CD4-positive, alpha-beta T cell (primary cell): ENCODE measurements around the gene DYNC2LI1. TPM values are rescaled to one million over a fixed set of nuclear protein-coding genes. Genes with fewer than 3 reads are reported as not detected.

Source experiments
- ATAC-seq: fragments of 200-7000 bp; cut with Tn5 transposase; one replicate; pipeline ENCODE4 v1.10.0; 2022; ENCODE audit warnings: mild to moderate bottlenecking; ENCODE audit not compliant: poor library complexity
- CTCF ChIA-PET: fragments of 350-600 bp; sonication (Branson Sonifier 250); formaldehyde crosslinking; loops from one replicate; lab custom pipeline; 2021; ENCODE audit warnings: antibody characterized with exemption, inconsistent platforms; lab: Charles Lee
- POLR2A ChIA-PET: fragments of 350-600 bp; sonication (Branson Sonifier 250); formaldehyde crosslinking; loops from one replicate; lab custom pipeline; 2021; ENCODE audit warnings: antibody characterized with exemption, inconsistent platforms; lab: Charles Lee
- DNase-seq, 14 experiments: peaks; one replicate each; pipeline ENCODE4 v3.0.0-alpha.2; 2013 to 2020; ENCODE audit warnings: mixed read lengths in 2 of 14
- H3K27ac ChIP-seq, 2 donors: one replicate each; pipeline versions ENCODE4 v1.5.1 to v1.7.0; 2013; ENCODE audit warnings: low read length in 2 of 2, low read depth in 1 of 2, mild to moderate bottlenecking in 1 of 2
- H3K27me3 ChIP-seq, 2 experiments: 1 replicate in 1 of 2; 2 replicates in 1 of 2; pipeline versions ENCODE4 v1.6.1 to v1.7.0; 2013; ENCODE audit warnings: low read length in 2 of 2, control low read depth in 1 of 2, mild to moderate bottlenecking in 1 of 2, moderate library complexity in 1 of 2; ENCODE audit not compliant: insufficient read depth in 2 of 2, control insufficient read depth in 1 of 2
- H3K36me3 ChIP-seq: one replicate; pipeline ENCODE4 v1.6.1; 2013; ENCODE audit warnings: low read length, control low read depth; ENCODE audit not compliant: insufficient read depth
- H3K4me1 ChIP-seq: one replicate; pipeline ENCODE4 v1.6.1; 2013; ENCODE audit warnings: low read length, control low read depth; ENCODE audit not compliant: insufficient read depth
- H3K4me3 ChIP-seq: one replicate; pipeline ENCODE4 v1.5.1; 2013; ENCODE audit warnings: mild to moderate bottlenecking, low read length, moderate library complexity
- H3K9me3 ChIP-seq, 2 experiments: 1 replicate in 1 of 2; 2 replicates in 1 of 2; pipeline versions ENCODE4 v1.6.1 to v1.7.0; 2013; ENCODE audit warnings: low read length in 2 of 2, mild to moderate bottlenecking in 2 of 2, control low read depth in 1 of 2, moderate library complexity in 1 of 2; ENCODE audit not compliant: control insufficient read depth in 1 of 2, insufficient read depth in 1 of 2
- H3K27ac Mint-ChIP-seq: one replicate; pipeline ENCODE4 v1.8.0; 2020; ENCODE audit warnings: mixed read lengths
- H3K27me3 Mint-ChIP-seq: one replicate; pipeline ENCODE4 v1.8.0; 2021; ENCODE audit warnings: mixed read lengths
- H3K36me3 Mint-ChIP-seq: one replicate; pipeline ENCODE4 v1.8.0; 2021; ENCODE audit warnings: low read depth, mixed read lengths
- H3K4me1 Mint-ChIP-seq: one replicate; pipeline ENCODE4 v1.8.0; 2021; ENCODE audit warnings: low read depth, mixed read lengths
- H3K4me3 Mint-ChIP-seq: one replicate; pipeline ENCODE4 v1.8.0; 2020; ENCODE audit warnings: mild to moderate bottlenecking, mixed read lengths
- H3K9me3 Mint-ChIP-seq: one replicate; pipeline ENCODE4 v1.8.0; 2020; ENCODE audit warnings: mixed read lengths
- intact Hi-C, 2 experiments: fragments of 100-400 bp; cut with DNase I in 1 of 2; cut with micrococcal nuclease in 1 of 2; formaldehyde crosslinking; loops; one replicate each; pipeline versions ENCODE4 v1.15.1 to v1.9.0; 2023 to 2025; cut with DNase I, micrococcal nuclease
- total RNA-seq, 174 experiments: library from RNA in 2 of 174; stranded (reverse) in 2 of 174; gene quantifications; one replicate each; pipeline ENCODE4 v1.2.3 and lab custom pipeline; 2021 to 2026
- TF ChIP-seq, protein P1 (sequence below): fragments of 200-600 bp; IDR thresholded peaks from one replicate; pipeline ENCODE4 v1.8.0; 2022; ENCODE audit warnings: antibody characterized with exemption, mild to moderate bottlenecking

Gene DYNC2LI1
- total RNA-seq, 2 experiments from 2014 or later: 2.1 to 2.2 TPM

- Mint-ChIP-seq H3K27me3 (peaks cover 29% of the 10 kb centered on the region), H3K4me3 (no peak overlapping the region), H3K27ac (no peak overlapping the region), H3K4me1 (no peaks in the 10 kb centered on the region), H3K9me3 (no peaks in the 10 kb centered on the region), H3K36me3 (no peaks in the 10 kb centered on the region)
- TF ChIP-seq, protein P1, sequence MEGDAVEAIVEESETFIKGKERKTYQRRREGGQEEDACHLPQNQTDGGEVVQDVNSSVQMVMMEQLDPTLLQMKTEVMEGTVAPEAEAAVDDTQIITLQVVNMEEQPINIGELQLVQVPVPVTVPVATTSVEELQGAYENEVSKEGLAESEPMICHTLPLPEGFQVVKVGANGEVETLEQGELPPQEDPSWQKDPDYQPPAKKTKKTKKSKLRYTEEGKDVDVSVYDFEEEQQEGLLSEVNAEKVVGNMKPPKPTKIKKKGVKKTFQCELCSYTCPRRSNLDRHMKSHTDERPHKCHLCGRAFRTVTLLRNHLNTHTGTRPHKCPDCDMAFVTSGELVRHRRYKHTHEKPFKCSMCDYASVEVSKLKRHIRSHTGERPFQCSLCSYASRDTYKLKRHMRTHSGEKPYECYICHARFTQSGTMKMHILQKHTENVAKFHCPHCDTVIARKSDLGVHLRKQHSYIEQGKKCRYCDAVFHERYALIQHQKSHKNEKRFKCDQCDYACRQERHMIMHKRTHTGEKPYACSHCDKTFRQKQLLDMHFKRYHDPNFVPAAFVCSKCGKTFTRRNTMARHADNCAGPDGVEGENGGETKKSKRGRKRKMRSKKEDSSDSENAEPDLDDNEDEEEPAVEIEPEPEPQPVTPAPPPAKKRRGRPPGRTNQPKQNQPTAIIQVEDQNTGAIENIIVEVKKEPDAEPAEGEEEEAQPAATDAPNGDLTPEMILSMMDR: no peak
- ChIA-PET POLR2A (no interaction called here), CTCF (no interaction called here)
- H3K4me3 ChIP-seq: no peak overlapping the region
- H3K4me1 ChIP-seq: no peaks in the 10 kb centered on the region
- peaks cover 3 to 12% of the 10 kb centered on the region in 2 experiments for H3K27me3 ChIP-seq
- DNase-seq (no peak), ATAC-seq (no peak)
- H3K9me3 ChIP-seq: no peaks in the 10 kb centered on the region
- no peaks in the 10 kb centered on the region for H3K36me3 ChIP-seq
- H3K27ac ChIP-seq: no peak overlapping the region
- intact Hi-C loops: no loop called here
Measured at GRCh38 chr2:43819491-43820163, 45.8 kb downstream of the DYNC2LI1 start.

DNA sequence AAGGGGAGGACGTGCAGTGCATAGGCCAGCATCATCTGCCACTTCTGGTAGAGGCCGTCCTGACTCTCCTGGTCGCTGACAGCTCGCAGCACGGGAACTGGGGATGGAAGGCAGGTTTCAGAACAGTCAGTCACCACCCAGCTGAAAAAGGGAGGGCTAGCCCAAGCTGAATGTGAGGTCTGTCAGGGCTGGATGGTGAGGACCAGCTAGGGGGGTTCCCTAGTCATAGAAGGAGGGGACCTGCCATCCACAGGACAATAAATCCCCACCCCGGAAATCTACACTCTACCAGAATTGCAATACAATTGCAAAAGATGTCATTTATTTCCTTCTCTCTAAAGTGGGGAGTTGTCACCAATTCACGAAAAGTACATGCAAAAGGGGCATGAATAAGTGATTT is 49.0 kb downstream of the DYNC2LI1 start:
- DNase-seq: no peak
- Histone ChIP-seq H3K4me1 (no peaks in the 10 kb centered on the region), H3K4me3 (no peak overlapping the region), H3K9me3 (no peaks in the 10 kb centered on the region), H3K27ac (no peak overlapping the region), H3K36me3 (no peaks in the 10 kb centered on the region), H3K27me3 (peaks cover 5 to 12% of the 10 kb centered on the region in 2 experiments)
- Mint-ChIP-seq H3K9me3 (no peaks in the 10 kb centered on the region), H3K4me3 (no peak overlapping the region), H3K27ac (no peak overlapping the region), H3K4me1 (no peaks in the 10 kb centered on the region), H3K27me3 (peaks cover 41% of the 10 kb centered on the region), H3K36me3 (no peaks in the 10 kb centered on the region)
- TF ChIP-seq, protein P1: no peak
- ChIA-PET POLR2A (no interaction called here), CTCF (no interaction called here)
- ATAC-seq: no peak
- intact Hi-C loops: no loop called here

DNA sequence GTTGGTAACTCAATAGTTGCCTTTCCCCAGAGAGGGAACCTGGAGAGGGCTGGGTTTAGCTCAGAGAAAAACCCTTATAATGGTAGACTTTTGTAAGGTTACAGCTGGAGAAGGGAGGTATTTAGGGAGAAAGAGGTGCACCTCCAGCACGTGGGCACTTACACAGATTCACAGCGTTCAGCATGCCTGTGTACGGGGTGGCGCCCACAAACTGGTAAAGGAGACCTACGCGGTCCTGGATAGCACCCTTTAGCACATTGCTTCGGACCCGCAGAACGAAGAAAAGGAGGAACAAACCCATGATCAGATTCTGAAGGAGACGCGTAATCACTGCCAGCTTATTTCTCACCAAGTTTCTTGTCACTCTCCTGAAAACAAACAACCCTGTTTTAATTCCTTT is 49.9 kb downstream of the DYNC2LI1 start:
- ChIA-PET CTCF (no interaction called here), POLR2A (no interaction called here)
- no peaks in the 10 kb centered on the region for H3K36me3 Mint-ChIP-seq
- no peaks in the 10 kb centered on the region for H3K4me1 Mint-ChIP-seq
- peaks cover 41% of the 10 kb centered on the region for H3K27me3 Mint-ChIP-seq
- H3K9me3 Mint-ChIP-seq: no peaks in the 10 kb centered on the region
- H3K4me3 Mint-ChIP-seq: no peak overlapping the region
- H3K27ac Mint-ChIP-seq: no peak overlapping the region
- intact Hi-C loops: no loop called here
- Histone ChIP-seq H3K27me3 (peaks cover 5 to 12% of the 10 kb centered on the region in 2 experiments), H3K4me1 (no peaks in the 10 kb centered on the region), H3K4me3 (no peak overlapping the region), H3K9me3 (no peaks in the 10 kb centered on the region), H3K27ac (no peak overlapping the region), H3K36me3 (no peaks in the 10 kb centered on the region)
- DNase-seq (no peak), ATAC-seq (no peak)
- TF ChIP-seq, protein P1: no peak
